NB4 (cell line): ENCODE measurements around the gene PTPRK.

Experiments used
- DNase-seq: peaks from one replicate; pipeline ENCODE4 v3.0.0; 2010; ENCODE audit warnings: low read depth
- H3K4me3 ChIP-seq: one replicate; pipeline ENCODE4 v1.5.1; 2011; ENCODE audit warnings: mild to moderate bottlenecking, low read depth, low read length, moderate library complexity
- CTCF ChIP-seq: IDR thresholded peaks from one replicate; pipeline ENCODE4 v1.5.1; 2012; ENCODE audit warnings: low read depth, low read length
- MAX ChIP-seq: IDR thresholded peaks from 2 replicates; pipeline ENCODE4 v1.6.1; 2011; ENCODE audit warnings: low read depth, low read length
- MYC ChIP-seq: IDR thresholded peaks from 2 replicates; pipeline ENCODE4 v1.6.1; 2011; ENCODE audit warnings: low read depth, low read length
- POLR2A ChIP-seq: IDR thresholded peaks from 2 replicates; pipeline ENCODE4 v1.6.1; 2011; ENCODE audit warnings: mild to moderate bottlenecking; ENCODE audit not compliant: insufficient read length; ENCODE audit errors: extremely low read depth

PTPRK gene

GRCh38 chr6:127968394-127968793 lies 552.0 kb downstream of the PTPRK start:
- TF ChIP-seq MAX (no peak), POLR2A (no peak), MYC (no peak), CTCF (no peak)
- H3K4me3 ChIP-seq, result no peak overlapping the region
- DNase-seq, result no peak

- TF ChIP-seq MYC (no peak), MAX (no peak), POLR2A (no peak), CTCF (no peak)
- no peak for DNase-seq
- H3K4me3 ChIP-seq, result no peak overlapping the region
Observed at GRCh38 chr6:127967708-127968107, 552.7 kb downstream of the PTPRK start.

- H3K4me3 ChIP-seq, result no peak overlapping the region
- DNase-seq, result no peak
- no peak for TF ChIP-seq MYC
- TF ChIP-seq MAX, result no peak
- TF ChIP-seq CTCF, result no peak
- TF ChIP-seq POLR2A, result no peak
Observed at GRCh38 chr6:127966616-127967015, 553.8 kb downstream of the PTPRK start.

- TF ChIP-seq MAX (no peak), CTCF (no peak), POLR2A (no peak), MYC (no peak)
- no peak for DNase-seq
- H3K4me3 ChIP-seq, result no peak overlapping the region
Observed at GRCh38 chr6:127963495-127963894, 556.9 kb downstream of the PTPRK start.

GRCh38 chr6:127959869-127960268 lies 560.5 kb downstream of the PTPRK start:
- DNase-seq, result no peak
- no peak overlapping the region for H3K4me3 ChIP-seq

More at GRCh38 chr6:127959869-127960268, 560.5 kb downstream of the PTPRK start:
- no peak for TF ChIP-seq MAX
- no peak for TF ChIP-seq CTCF
- no peak for TF ChIP-seq POLR2A
